SK-N-SH (cell line): ENCODE measurements around the gene DNAH1.

Experiments
- EP300 ChIP-seq, 2 experiments: IDR thresholded peaks; 2 replicates each; pipeline versions ENCODE4 v1.4.0 to v1.6.1; 2012; ENCODE audit warnings: borderline replicate concordance in 1 of 2, low read depth in 1 of 2, low read length in 1 of 2
- GATA2 ChIP-seq: sonication (generic); formaldehyde crosslinking; IDR thresholded peaks from 2 replicates; pipeline ENCODE4 v1.5.0; 2020; ENCODE audit warnings: mild to moderate bottlenecking, missing genetic modification reagents
- POLR2AphosphoS5 ChIP-seq: IDR thresholded peaks from 2 replicates; pipeline ENCODE4 v1.6.1; 2012; ENCODE audit warnings: low read depth, low read length
- RAD21 ChIP-seq: IDR thresholded peaks from 2 replicates; pipeline ENCODE4 v1.6.1; 2012; ENCODE audit warnings: mild to moderate bottlenecking, low read length
- SIN3A ChIP-seq: IDR thresholded peaks from 2 replicates; pipeline ENCODE4 v1.6.1; 2012; ENCODE audit warnings: low read depth, mild to moderate bottlenecking, low read length, moderate library complexity, borderline replicate concordance
- TCF12 ChIP-seq: IDR thresholded peaks from 2 replicates; pipeline ENCODE4 v1.4.0; 2012
- TF ChIP-seq, protein P1 (sequence below): fragments of 200-600 bp; sonication (generic); IDR thresholded peaks from 2 replicates; pipeline ENCODE4 v1.6.1; 2017; ENCODE audit warnings: antibody characterized with exemption, mild to moderate bottlenecking, moderate library complexity
- TF ChIP-seq, protein P2 (sequence below): IDR thresholded peaks from 2 replicates; pipeline ENCODE4 v1.4.0; 2012; ENCODE audit warnings: low read depth
- TF ChIP-seq, protein P3 (sequence below): fragments of 150-350 bp; IDR thresholded peaks from 2 replicates; pipeline ENCODE4 v1.6.1; 2017; ENCODE audit warnings: antibody characterized with exemption, low read length, low read depth, borderline replicate concordance

DNA sequence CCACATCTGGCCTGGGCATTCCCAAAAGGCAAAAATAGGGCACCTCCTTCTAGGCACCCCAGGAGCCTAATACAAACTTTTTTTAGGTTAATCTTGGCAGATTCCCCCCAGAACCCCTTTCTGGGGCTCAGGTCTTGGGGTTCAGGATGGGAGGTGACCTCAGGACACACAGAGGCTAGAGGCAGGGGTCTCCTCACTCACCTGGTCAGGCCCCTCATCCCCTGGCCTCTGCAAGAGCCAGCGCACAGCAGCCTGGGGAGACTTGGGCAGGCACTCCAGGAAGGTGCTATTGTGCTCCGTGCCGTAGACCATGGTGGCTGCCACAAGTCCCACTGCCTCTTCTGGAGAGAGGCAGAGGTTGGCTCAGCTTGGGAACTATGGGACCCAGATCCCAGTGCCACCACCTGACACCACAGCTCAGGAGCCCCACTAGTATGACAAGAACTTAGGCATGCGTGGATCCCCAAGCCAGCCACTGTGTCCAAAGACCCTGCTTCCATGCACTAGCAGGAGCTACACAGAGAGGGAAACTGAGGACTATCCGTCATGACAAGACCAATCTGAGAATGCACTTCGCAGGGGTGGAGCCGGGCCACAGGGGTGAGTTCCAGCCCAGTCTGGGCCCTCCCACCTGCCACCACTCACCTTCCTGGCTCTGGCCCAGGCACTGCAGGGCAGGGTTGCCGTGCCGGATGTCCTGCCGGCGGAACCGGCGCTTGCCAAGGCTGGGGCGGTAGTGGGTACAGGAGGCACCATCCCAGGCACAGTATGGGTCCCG is 121.4 kb downstream of the DNAH1 start:
- TF ChIP-seq, protein P1, sequence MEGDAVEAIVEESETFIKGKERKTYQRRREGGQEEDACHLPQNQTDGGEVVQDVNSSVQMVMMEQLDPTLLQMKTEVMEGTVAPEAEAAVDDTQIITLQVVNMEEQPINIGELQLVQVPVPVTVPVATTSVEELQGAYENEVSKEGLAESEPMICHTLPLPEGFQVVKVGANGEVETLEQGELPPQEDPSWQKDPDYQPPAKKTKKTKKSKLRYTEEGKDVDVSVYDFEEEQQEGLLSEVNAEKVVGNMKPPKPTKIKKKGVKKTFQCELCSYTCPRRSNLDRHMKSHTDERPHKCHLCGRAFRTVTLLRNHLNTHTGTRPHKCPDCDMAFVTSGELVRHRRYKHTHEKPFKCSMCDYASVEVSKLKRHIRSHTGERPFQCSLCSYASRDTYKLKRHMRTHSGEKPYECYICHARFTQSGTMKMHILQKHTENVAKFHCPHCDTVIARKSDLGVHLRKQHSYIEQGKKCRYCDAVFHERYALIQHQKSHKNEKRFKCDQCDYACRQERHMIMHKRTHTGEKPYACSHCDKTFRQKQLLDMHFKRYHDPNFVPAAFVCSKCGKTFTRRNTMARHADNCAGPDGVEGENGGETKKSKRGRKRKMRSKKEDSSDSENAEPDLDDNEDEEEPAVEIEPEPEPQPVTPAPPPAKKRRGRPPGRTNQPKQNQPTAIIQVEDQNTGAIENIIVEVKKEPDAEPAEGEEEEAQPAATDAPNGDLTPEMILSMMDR = no peak
- TF ChIP-seq, protein P2, sequence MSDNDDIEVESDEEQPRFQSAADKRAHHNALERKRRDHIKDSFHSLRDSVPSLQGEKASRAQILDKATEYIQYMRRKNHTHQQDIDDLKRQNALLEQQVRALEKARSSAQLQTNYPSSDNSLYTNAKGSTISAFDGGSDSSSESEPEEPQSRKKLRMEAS = no peak
- TF ChIP-seq SIN3A (no peak), EP300 (IDR thresholded peaks at IDR 0.05; ENCODE audit: borderline replicate concordance in 1 of 2, low read depth in 1 of 2, low read length in 1 of 2) (no peak), RAD21 (no peak), GATA2 (no peak), POLR2AphosphoS5 (no peak), TCF12 (no peak)
- TF ChIP-seq, protein P3, sequence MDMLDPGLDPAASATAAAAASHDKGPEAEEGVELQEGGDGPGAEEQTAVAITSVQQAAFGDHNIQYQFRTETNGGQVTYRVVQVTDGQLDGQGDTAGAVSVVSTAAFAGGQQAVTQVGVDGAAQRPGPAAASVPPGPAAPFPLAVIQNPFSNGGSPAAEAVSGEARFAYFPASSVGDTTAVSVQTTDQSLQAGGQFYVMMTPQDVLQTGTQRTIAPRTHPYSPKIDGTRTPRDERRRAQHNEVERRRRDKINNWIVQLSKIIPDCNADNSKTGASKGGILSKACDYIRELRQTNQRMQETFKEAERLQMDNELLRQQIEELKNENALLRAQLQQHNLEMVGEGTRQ = no peak
